Fibroblast of skin of left biceps (primary cell): ENCODE measurements around the gene ZNF326.

ENCODE experiments used
- DNase-seq, 2 experiments: peaks; one replicate each; pipeline ENCODE4 v3.0.0-alpha.2; 2013; ENCODE audit warnings: low read depth in 2 of 2

Gene ZNF326

DNA sequence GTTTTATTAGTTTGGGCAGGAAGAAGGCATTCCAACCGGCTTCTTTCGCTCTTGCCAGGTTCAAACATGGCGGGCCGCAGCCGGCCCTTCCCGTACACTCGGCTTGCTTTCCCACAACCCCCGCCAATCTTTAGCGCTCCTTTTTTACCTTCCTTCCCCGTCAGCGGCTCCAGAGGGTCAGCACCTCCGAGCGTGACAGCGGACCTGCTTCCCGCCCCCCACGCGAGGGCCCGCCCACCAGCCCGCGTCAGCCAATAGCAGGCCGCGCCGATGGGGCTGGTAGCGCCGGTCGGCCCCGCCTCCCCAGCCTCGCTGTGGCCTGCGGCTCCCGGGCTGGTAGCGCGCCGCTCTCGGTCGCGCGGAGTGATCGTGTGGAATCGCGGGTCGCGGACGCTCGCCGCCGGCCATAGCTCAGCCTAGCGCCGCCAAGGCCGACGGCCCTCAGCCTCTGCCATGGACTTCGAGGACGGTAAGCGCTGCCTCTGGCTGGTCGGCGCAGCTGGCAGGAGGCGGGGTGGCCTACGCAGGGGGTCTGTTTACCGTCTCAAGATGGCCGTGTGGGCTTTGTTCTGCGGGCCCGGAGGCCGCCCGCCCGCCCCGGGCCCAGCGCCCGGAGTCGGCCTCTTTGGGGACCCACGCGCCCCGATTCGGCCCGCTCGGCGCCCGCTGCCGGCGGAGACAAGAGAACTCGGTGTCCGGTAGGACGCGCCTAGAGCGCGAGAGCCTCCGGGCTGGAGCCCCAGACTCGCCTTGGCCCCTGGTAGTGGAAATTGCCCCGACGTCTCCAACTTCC lies at the start of gene ZNF326:
TSS of gene ZNF326 (plus strand) at position 306 of the 793 bp plus-strand sequence. CDS start at position 454, 148 bp downstream.
- DNase-seq: peak; percentile 89 to 90

- no peak for DNase-seq
These were observed 48.9 kb upstream of the ZNF326 start for GRCh38 chr1:89945852-89946476.

- DNase-seq: no peak
These were observed 48.4 kb upstream of the ZNF326 start for GRCh38 chr1:89946532-89946931.

GRCh38 chr1:89948722-89949345 lies 46.1 kb upstream of the ZNF326 start:
- DNase-seq: no peak

- no peak for DNase-seq
These were observed 44.8 kb upstream of the ZNF326 start for GRCh38 chr1:89949991-89950624.

GRCh38 chr1:89950703-89951102 lies 44.2 kb upstream of the ZNF326 start:
- no peak for DNase-seq

GRCh38 chr1:89951766-89952604 lies 42.9 kb upstream of the ZNF326 start:
- DNase-seq: peak; percentile 45 to 49

DNA sequence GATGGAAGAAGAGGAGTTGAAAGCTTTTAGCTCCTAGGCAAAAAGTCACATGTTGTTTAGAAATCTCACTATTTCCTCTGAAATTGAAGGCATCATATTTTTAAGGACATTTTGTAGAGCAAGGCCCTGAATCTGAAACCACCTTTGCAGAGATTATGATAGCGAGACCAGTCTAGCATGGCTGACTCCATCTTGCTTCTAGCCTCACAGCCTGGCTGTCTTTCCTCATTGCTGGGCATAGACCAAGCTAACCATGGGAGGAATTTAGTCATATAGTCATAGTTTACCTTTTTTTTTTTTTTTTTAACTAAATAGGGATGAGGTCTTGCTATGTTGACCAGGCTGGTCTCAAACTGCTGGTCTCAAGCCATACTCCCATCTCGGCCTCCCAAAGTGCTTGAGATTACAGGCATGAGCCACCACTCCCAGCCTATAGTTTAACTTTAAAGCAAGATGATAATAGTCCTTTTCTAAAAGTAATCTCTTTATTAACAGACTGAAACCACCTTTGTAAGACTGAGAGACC lies 42.2 kb upstream of the ZNF326 start:
- DNase-seq: no peak

DNA sequence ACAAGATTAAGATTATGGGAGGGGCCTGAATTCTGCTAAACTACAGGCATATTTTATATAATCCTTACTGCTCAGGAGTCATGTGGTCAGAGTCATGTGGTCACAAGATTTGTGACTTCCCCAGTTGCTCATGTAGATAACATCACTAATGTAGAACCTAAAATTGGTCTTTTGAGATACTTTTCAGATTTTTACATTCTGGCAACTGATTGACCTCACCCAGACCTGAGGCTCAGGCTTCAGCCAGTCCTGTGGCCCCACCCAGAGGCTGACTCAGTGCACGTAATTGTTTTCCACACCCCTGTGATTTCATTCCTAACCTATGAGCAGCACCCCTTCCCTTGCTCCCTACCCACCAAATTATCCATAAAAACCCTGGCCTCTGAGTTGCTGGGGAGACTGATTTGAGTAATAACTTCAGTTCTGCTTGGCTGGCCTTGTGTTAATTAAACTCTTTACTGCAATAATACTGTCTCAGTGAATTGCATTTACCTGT lies 41.7 kb upstream of the ZNF326 start:
- peak; percentile 35 to 40 for DNase-seq

GRCh38 chr1:89953929-89954328 lies 41.0 kb upstream of the ZNF326 start:
- DNase-seq: no peak

- DNase-seq: no peak
These were observed 40.5 kb upstream of the ZNF326 start for GRCh38 chr1:89954401-89954800.

DNA sequence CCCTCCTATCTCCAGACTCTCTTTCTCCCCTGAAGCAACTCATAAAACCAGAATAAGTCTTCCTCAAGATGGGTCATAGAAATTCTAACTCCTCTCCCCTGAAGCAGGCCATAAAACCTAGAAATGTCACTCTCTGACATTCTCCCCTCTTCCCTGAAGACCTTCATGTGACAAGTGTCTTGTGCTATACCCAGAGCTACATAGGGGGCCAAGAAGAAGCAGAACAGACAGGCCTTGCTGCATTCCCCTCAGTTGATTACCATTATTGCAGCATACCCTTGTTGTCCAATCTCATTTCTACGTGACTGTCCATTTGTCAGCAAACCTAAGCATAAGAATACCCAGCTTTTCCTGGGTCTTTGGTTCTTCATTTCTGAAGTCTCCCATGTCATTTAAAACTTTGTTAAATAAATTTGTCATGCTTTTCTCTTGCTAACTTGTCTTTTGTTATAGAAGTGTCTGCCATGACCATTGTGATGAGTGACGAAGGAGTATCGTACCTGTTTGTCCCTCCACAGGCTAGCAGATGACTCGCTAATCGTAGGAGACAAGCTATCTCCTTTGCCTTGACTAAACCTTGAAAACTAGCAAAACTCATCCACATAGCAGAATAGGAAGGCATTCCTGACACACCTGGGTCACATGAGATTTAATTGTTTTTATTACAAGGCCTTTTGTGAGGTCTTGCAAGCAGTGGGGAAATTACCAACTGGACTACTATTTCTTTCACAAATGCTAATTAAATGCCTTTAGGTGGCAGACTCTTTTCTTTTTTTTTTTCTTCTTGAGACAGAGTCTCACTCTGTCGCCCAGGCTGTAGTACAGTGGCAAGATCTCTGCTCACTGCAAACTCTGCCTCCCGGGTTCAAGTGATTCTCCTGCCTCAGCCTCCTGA lies 39.4 kb upstream of the ZNF326 start:
- no peak for DNase-seq

DNA sequence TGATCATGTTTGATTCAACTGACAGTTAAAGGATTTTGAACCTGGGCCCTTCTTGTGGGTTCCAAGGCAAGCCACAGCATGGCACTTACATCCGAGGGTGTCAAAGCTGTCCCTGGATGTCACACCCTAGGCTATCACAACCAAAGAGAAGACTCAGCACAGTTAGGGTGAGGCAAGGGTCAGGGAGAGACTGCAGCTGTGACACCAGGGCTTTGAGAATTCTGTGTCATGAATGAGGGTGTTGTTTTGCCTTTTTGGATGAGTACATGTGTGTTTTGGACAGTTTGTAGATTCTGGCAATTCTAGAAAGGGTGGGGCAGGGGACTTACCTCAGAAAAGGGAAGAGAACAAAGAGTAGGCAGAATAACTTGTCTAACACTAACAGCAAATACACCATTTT lies 37.8 kb upstream of the ZNF326 start:
- no peak for DNase-seq

- no peak for DNase-seq
These were observed 35.9 kb upstream of the ZNF326 start for GRCh38 chr1:89958851-89959654.

DNA sequence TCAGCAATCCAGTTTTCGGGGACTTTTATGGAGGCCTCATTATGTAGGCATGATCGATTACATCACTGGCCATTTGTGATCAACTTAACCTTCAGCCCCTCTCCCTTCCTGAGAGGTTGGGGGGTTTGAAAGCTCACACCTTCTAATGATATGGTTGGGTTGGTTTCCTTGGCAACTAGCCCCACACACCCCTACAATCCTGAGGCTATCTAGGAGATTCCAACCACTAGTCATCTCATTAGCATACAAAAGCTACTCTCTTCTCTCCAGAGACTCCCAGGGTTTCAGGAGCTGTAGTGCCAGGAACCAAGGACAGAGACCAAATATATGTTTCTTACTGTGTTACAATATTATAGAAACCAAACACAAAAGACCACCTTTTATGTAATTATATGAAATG lies 35.2 kb upstream of the ZNF326 start:
- no peak for DNase-seq

DNA sequence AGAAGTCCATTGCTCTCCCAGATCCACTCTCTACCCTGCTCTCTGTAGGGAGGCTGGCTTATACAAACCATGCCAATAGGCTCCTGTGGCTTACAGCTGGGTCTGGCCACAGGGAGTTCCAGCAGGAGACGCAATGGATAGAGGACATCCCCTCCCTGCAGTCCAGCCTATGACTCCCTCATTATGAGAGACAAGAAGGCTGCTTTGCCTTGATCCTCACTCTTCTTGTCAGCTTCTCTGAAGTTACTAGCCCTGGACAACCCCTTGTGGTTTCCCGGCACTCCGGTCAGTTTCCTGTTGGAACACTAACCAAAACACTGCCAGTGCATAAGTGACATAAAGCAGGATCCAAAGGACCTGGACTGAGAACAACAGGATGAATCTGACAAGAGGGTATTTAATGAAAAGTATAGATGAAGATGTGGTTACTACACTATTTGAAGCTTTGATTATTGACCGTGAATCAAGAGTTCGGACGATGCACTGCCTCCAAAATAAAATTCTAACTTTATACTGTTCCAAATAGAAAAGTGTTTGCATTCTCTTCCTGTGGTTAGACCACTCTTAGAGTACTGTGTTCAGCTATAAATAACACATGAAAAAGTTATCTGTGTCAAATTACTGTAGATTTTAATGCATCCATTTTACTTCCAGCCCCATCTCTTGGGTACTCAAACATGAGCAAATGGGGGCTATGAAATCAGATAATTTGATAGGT lies 32.7 kb upstream of the ZNF326 start:
- DNase-seq: no peak

- DNase-seq: peak in 1 of 2 experiments; percentile 17
These were observed 32.2 kb upstream of the ZNF326 start for GRCh38 chr1:89962742-89963075.

- DNase-seq: no peak
These were observed 29.6 kb upstream of the ZNF326 start for GRCh38 chr1:89965193-89965768.
